Cerebellar cortex (tissue), 1 donor: Measurements from ENCODE around the gene NEDD4L.

Experiments
- DNase-seq: peaks from one replicate; pipeline ENCODE4 v3.0.0-alpha.2; 2015; ENCODE audit warnings: low spot score

Gene NEDD4L

DNA sequence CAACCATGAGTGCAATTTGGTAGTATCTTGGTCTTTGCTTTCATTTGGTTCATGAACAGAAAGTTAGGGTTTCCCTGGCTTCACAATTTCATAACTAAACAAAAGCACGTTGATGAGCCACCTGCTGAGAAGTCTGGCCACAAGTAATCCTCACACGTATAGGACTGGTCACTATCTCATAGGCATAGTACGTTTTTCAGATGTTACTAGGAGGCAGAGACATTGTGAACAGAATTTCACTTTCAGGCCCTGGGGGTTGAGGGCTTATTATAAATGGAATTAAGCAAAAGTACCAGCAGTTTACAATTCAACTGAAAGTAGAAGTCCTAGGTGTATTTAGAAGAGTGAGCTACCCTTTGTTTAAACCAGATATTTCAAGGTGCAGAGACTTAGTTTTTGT is 307.8 kb downstream of the NEDD4L start:
- DNase-seq = no peak

DNA sequence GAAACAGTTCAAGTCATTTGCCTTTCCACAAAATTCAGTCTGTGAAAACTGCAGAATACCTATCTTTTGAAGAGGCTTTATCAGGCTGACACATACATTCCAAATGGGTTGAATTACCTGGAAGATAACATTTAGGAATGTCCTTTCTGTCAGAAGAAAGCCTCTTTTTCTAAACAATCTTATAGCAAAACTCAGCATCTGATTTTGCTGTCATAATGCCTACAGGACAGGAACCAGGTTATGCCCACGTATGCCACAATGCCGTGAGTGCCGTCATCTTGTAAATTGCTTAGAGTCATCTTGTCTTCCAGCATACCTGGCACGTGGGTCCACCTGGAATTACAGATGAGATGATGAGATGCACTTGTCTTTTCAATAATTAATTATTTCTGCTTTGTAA is 309.6 kb downstream of the NEDD4L start:
- DNase-seq = no peak

DNA sequence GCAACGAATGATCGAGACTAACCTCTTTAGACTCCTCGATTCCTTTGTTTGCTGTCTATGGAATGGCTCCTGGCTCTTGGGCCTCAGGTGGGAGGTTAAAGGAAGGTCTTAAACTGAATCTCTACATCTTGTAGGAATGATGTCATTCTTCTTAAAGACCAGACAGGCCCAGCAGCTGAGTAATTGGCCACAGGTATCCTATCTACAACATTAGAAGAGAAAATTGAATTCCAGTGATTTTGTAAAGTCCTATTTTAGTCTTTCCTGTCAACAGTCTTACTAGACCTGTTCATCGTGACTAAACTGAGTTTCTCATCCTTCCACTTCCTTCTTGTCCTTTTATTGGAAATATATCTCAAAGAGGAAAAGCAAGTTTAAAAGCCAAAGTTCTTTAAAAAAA is 310.0 kb downstream of the NEDD4L start:
- DNase-seq = no peak

DNA sequence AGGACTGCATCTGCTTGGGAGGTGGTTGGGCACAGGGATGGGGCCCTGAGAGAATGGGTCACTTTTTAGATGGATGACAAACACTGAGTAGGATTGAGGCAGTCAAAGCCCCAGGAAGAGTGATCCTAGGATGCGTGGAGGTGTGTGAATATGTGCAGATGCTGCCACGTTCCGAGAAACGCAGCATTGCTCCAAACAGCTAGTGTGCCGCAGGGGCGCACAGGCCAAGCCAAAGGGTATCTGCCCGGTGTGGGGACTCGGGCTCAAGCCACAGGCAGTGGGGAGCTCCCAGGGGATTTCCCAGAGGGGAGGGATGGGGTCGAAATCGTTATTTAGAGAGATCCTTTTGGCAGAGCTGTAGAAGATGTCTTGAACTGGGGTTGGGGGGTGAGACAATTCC is 310.8 kb downstream of the NEDD4L start:
- no peak for DNase-seq

GRCh38 chr18:58355243-58355642 is 311.2 kb downstream of the NEDD4L start:
- DNase-seq = no peak

GRCh38 chr18:58359218-58359617 is 315.2 kb downstream of the NEDD4L start:
- no peak for DNase-seq

DNA sequence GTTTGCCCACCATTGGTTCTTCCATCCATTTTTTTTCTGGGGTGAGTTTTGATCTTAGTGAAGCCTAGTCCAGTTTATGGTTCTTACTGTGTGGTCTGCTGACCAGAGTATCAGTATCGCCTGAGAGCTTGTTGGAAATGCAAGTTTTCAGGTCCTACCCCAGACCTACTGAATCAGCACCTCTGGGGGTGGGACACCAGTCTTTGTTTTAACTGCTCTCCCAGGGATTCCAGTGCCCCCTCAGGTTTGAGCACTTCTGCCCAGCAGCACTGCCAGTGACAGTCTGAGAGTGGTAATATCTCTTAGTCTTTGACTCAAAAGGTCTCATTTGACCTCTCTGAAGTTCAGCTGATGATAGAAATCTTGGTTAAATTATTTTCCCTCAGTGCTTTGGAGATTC is 315.6 kb downstream of the NEDD4L start:
- no peak for DNase-seq

DNA sequence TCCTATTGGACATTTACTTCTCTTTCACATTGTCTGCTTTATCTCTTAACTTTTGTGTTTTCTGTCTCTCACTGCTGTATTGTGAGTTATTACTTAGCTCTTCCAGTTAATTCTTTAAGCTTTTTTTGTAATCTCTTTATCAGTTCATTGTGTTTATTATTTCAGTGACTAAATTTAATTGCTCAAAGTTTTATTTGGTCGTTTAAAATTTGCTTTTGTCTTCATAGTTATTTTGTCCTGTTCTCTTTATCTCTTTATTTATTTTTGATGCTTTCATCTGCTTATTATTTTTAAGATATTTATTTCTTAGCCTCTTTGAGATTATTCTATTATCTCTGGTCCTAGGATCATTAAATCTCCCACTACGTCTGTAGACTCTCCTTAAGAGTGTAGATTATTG is 316.3 kb downstream of the NEDD4L start:
- DNase-seq = no peak

- no peak for DNase-seq
Observed at GRCh38 chr18:58361212-58361611, 317.2 kb downstream of the NEDD4L start.

GRCh38 chr18:58362027-58362575 is 318.1 kb downstream of the NEDD4L start:
- no peak for DNase-seq

DNA sequence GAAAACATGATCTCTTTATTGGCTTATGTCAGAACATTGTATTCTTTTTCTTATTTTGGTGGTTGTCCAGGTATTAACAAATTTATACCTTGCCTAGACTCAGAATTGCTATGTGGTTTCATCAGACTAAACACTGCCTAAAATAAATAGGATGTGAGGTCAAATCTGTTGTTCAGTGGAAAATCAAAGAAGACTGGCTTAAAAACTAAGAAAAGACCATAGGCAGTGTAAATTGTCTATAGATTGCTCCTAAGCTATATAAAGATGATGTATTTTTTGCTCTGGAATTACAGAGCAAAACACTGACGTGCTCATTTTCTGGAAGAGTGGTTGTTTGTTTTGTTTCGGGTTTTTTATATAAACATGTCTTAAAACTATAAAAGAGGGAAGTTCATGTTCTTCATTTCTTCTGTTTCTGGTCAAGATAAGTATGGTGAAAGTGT is 318.8 kb downstream of the NEDD4L start:
- no peak for DNase-seq

- no peak for DNase-seq
Observed at GRCh38 chr18:58363767-58364540, 319.9 kb downstream of the NEDD4L start.

GRCh38 chr18:58364876-58365528 is 321.0 kb downstream of the NEDD4L start:
- no peak for DNase-seq

- no peak for DNase-seq
Observed at GRCh38 chr18:58367425-58368140, 323.6 kb downstream of the NEDD4L start.

GRCh38 chr18:58369616-58370015 is 325.6 kb downstream of the NEDD4L start:
- DNase-seq = no peak

GRCh38 chr18:58370038-58370580 is 326.1 kb downstream of the NEDD4L start:
- DNase-seq = no peak

- no peak for DNase-seq
Observed at GRCh38 chr18:58370612-58371011, 326.6 kb downstream of the NEDD4L start.

- no peak for DNase-seq
Observed at GRCh38 chr18:58373481-58373880, 329.5 kb downstream of the NEDD4L start.

- no peak for DNase-seq
Observed at GRCh38 chr18:58375051-58375450, 331.0 kb downstream of the NEDD4L start.

DNA sequence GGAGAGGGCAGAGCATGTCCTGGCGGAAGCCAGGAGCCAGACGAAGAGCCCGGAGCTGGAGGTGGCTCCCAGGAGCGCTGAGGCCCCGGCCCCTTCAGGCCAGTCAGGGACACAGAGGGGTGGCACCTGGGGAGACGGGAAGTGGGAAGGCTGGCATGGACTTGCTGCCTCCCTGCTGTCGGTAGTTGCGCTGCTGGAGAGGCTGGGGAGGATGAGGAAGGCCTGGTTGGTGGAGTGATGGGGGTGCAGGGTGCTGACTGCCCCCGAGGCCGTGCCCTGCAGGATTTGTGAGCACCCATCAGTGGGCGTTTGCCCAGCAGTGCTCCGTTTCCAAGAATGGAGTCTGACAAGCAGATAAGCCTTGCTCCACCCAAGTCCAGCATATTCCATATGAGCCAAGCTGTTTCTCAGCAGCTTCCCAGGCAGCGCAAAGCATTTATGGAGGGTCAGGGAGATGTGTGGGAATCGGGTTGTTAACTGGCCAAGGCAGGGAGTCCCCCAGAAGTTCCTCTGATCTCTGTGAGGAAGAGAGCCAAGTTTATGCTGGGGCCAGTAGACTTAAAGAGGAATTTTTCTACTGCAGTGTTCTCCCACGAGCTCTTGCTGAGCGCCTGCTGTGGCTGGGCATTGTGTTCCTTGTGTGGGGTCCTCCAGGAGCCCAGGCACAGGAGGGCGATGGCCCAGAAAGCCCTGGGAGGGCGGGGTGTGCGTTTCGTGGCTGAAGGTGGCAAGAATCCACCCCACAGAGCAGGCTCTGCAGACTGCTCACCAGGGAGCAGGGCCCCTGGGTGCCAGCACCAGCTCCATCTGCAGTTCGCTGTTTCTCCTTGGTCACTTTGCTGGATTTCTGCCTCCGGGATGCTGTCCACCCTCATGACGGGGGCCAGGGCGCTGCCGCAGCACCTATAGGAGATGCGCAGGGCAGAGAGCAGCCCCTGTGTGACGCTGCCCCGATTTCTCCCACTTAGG is 334.7 kb downstream of the NEDD4L start:
- DNase-seq = no peak

DNA sequence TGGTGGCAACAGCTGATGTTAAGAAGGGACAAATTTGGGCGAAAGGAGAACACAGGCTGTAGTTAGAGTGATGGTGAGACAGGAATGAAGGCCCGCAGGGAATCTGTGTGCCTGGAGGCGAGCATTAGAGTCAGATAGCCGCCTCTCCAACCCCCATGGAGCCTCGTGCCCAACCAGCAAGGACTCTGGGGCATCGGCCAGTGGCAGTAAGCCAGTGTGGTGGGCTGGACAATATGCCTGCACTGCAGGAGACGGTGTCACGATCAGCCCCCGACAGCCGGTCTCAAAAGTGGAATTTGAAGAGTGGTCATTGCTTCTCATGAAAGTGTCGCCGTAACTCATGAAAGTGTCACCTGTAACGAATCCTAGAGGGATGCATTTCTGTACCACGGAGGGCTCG is 335.4 kb downstream of the NEDD4L start:
- DNase-seq = peak; percentile 31
